Measurements from ENCODE around the gene CADM1. TPM values are rescaled to one million over a fixed set of nuclear protein-coding genes. Genes with fewer than 3 reads are reported as not detected.

The CADM1 gene
- total RNA-seq, 1 donor from 2014 or later: not detected

- intact Hi-C loops (cut with micrococcal nuclease): no loop called here
- no peaks in the 10 kb centered on the region for H3K4me1 Mint-ChIP-seq (ENCODE audit: low read depth)
- peaks cover 5% of the 10 kb centered on the region for H3K27me3 Mint-ChIP-seq (ENCODE audit: insufficient read depth)
- DNase-seq (ENCODE audit: low spot score): no peak
- no peaks in the 10 kb centered on the region for H3K9me3 Mint-ChIP-seq
- no peak overlapping the region for H3K4me3 Mint-ChIP-seq
- H3K27ac Mint-ChIP-seq: no peak overlapping the region
- H3K36me3 Mint-ChIP-seq (ENCODE audit: low read depth): no peaks in the 10 kb centered on the region
These were observed 206.9 kb downstream of the CADM1 start for GRCh38 chr11:115297330-115297729.

GRCh38 chr11:115291325-115291724 is 212.9 kb downstream of the CADM1 start:
- intact Hi-C loops (cut with micrococcal nuclease): no loop called here
- H3K36me3 Mint-ChIP-seq (ENCODE audit: low read depth): no peaks in the 10 kb centered on the region
- H3K27me3 Mint-ChIP-seq (ENCODE audit: insufficient read depth): peaks cover 4% of the 10 kb centered on the region

GRCh38 chr11:115290893-115291292 is 213.3 kb downstream of the CADM1 start:
- no peaks in the 10 kb centered on the region for H3K9me3 Mint-ChIP-seq
- intact Hi-C loops (cut with micrococcal nuclease): no loop called here
- no peaks in the 10 kb centered on the region for H3K36me3 Mint-ChIP-seq (ENCODE audit: low read depth)
- peaks cover 4% of the 10 kb centered on the region for H3K27me3 Mint-ChIP-seq (ENCODE audit: insufficient read depth)
- no peak for DNase-seq (ENCODE audit: low spot score)
- no peak overlapping the region for H3K4me3 Mint-ChIP-seq
- no peak overlapping the region for H3K27ac Mint-ChIP-seq
- H3K4me1 Mint-ChIP-seq (ENCODE audit: low read depth): no peaks in the 10 kb centered on the region

More at GRCh38 chr11:115291325-115291724, 212.9 kb downstream of the CADM1 start:
- Mint-ChIP-seq H3K4me1 (ENCODE audit: low read depth) (no peaks in the 10 kb centered on the region), H3K4me3 (no peak overlapping the region), H3K27ac (no peak overlapping the region), H3K9me3 (no peaks in the 10 kb centered on the region)
- DNase-seq (ENCODE audit: low spot score): no peak

- Mint-ChIP-seq H3K27ac (no peak overlapping the region), H3K36me3 (ENCODE audit: low read depth) (no peaks in the 10 kb centered on the region), H3K27me3 (ENCODE audit: insufficient read depth) (peaks cover 4% of the 10 kb centered on the region), H3K9me3 (no peaks in the 10 kb centered on the region), H3K4me1 (ENCODE audit: low read depth) (no peaks in the 10 kb centered on the region), H3K4me3 (no peak overlapping the region)
- intact Hi-C loops (cut with micrococcal nuclease): no loop called here
- no peak for DNase-seq (ENCODE audit: low spot score)
These were observed 213.7 kb downstream of the CADM1 start for GRCh38 chr11:115290479-115290878.

- no peaks in the 10 kb centered on the region for H3K4me1 Mint-ChIP-seq (ENCODE audit: low read depth)
- DNase-seq (ENCODE audit: low spot score): no peak
- intact Hi-C loops (cut with micrococcal nuclease): no loop called here
- H3K9me3 Mint-ChIP-seq: no peaks in the 10 kb centered on the region
- H3K36me3 Mint-ChIP-seq (ENCODE audit: low read depth): no peaks in the 10 kb centered on the region
- no peak overlapping the region for H3K4me3 Mint-ChIP-seq
- H3K27ac Mint-ChIP-seq: no peak overlapping the region
- peaks cover 11% of the 10 kb centered on the region for H3K27me3 Mint-ChIP-seq (ENCODE audit: insufficient read depth)
These were observed 216.9 kb downstream of the CADM1 start for GRCh38 chr11:115287266-115287665.

- no peaks in the 10 kb centered on the region for H3K4me1 Mint-ChIP-seq (ENCODE audit: low read depth)
- H3K9me3 Mint-ChIP-seq: no peaks in the 10 kb centered on the region
- H3K27ac Mint-ChIP-seq: no peak overlapping the region
- no peak for DNase-seq (ENCODE audit: low spot score)
- H3K4me3 Mint-ChIP-seq: no peak overlapping the region
- intact Hi-C loops (cut with micrococcal nuclease): no loop called here
- no peaks in the 10 kb centered on the region for H3K36me3 Mint-ChIP-seq (ENCODE audit: low read depth)
- H3K27me3 Mint-ChIP-seq (ENCODE audit: insufficient read depth): peaks cover 11% of the 10 kb centered on the region
These were observed 217.6 kb downstream of the CADM1 start for GRCh38 chr11:115286614-115287013.

GRCh38 chr11:115284773-115285172 is 219.4 kb downstream of the CADM1 start:
- Mint-ChIP-seq H3K4me1 (ENCODE audit: low read depth) (no peaks in the 10 kb centered on the region), H3K27me3 (ENCODE audit: insufficient read depth) (peaks cover 10% of the 10 kb centered on the region), H3K27ac (no peak overlapping the region), H3K36me3 (ENCODE audit: low read depth) (no peaks in the 10 kb centered on the region), H3K4me3 (no peak overlapping the region), H3K9me3 (no peaks in the 10 kb centered on the region)
- no peak for DNase-seq (ENCODE audit: low spot score)
- intact Hi-C loops (cut with micrococcal nuclease): no loop called here

GRCh38 chr11:115282923-115283322 is 221.3 kb downstream of the CADM1 start:
- Mint-ChIP-seq H3K27ac (no peak overlapping the region), H3K4me3 (no peak overlapping the region), H3K9me3 (no peaks in the 10 kb centered on the region), H3K36me3 (ENCODE audit: low read depth) (no peaks in the 10 kb centered on the region), H3K4me1 (ENCODE audit: low read depth) (no peaks in the 10 kb centered on the region), H3K27me3 (ENCODE audit: insufficient read depth) (peaks cover 14% of the 10 kb centered on the region)
- intact Hi-C loops (cut with micrococcal nuclease): no loop called here
- DNase-seq (ENCODE audit: low spot score): no peak

- intact Hi-C loops (cut with micrococcal nuclease): no loop called here
- Mint-ChIP-seq H3K4me3 (no peak overlapping the region), H3K27me3 (ENCODE audit: insufficient read depth) (peaks cover 19% of the 10 kb centered on the region), H3K4me1 (ENCODE audit: low read depth) (no peaks in the 10 kb centered on the region), H3K36me3 (ENCODE audit: low read depth) (no peaks in the 10 kb centered on the region), H3K9me3 (no peaks in the 10 kb centered on the region), H3K27ac (no peak overlapping the region)
- no peak for DNase-seq (ENCODE audit: low spot score)
These were observed 223.4 kb downstream of the CADM1 start for GRCh38 chr11:115280775-115281174.

GRCh38 chr11:115279813-115280761 is 224.1 kb downstream of the CADM1 start:
- no peak overlapping the region for H3K27ac Mint-ChIP-seq
- H3K36me3 Mint-ChIP-seq (ENCODE audit: low read depth): no peaks in the 10 kb centered on the region
- peaks cover 15% of the 10 kb centered on the region for H3K27me3 Mint-ChIP-seq (ENCODE audit: insufficient read depth)
- no peaks in the 10 kb centered on the region for H3K4me1 Mint-ChIP-seq (ENCODE audit: low read depth)
- no peak for DNase-seq (ENCODE audit: low spot score)
- H3K4me3 Mint-ChIP-seq: no peak overlapping the region
- intact Hi-C loops (cut with micrococcal nuclease): no loop called here
- no peaks in the 10 kb centered on the region for H3K9me3 Mint-ChIP-seq

- H3K4me1 Mint-ChIP-seq (ENCODE audit: low read depth): no peaks in the 10 kb centered on the region
- H3K36me3 Mint-ChIP-seq (ENCODE audit: low read depth): no peaks in the 10 kb centered on the region
- no peak for DNase-seq (ENCODE audit: low spot score)
- peaks cover 12% of the 10 kb centered on the region for H3K27me3 Mint-ChIP-seq (ENCODE audit: insufficient read depth)
- intact Hi-C loops (cut with micrococcal nuclease): no loop called here
- H3K27ac Mint-ChIP-seq: no peak overlapping the region
- no peak overlapping the region for H3K4me3 Mint-ChIP-seq
- H3K9me3 Mint-ChIP-seq: no peaks in the 10 kb centered on the region
These were observed 227.4 kb downstream of the CADM1 start for GRCh38 chr11:115276799-115277198.

- Mint-ChIP-seq H3K36me3 (ENCODE audit: low read depth) (no peaks in the 10 kb centered on the region), H3K9me3 (no peaks in the 10 kb centered on the region)
These were observed 228.0 kb downstream of the CADM1 start for GRCh38 chr11:115276191-115276590.

GRCh38 chr11:115275045-115275444 is 229.2 kb downstream of the CADM1 start:
- Mint-ChIP-seq H3K36me3 (ENCODE audit: low read depth) (no peaks in the 10 kb centered on the region), H3K4me3 (no peak overlapping the region), H3K27ac (no peak overlapping the region), H3K27me3 (ENCODE audit: insufficient read depth) (peaks cover 9% of the 10 kb centered on the region), H3K9me3 (no peaks in the 10 kb centered on the region), H3K4me1 (ENCODE audit: low read depth) (no peaks in the 10 kb centered on the region)
- no peak for DNase-seq (ENCODE audit: low spot score)
- intact Hi-C loops (cut with micrococcal nuclease): no loop called here

More at GRCh38 chr11:115276191-115276590, 228.0 kb downstream of the CADM1 start:
- intact Hi-C loops (cut with micrococcal nuclease): no loop called here
- Mint-ChIP-seq H3K27me3 (ENCODE audit: insufficient read depth) (peaks cover 12% of the 10 kb centered on the region), H3K27ac (no peak overlapping the region), H3K4me3 (no peak overlapping the region), H3K4me1 (ENCODE audit: low read depth) (no peaks in the 10 kb centered on the region)
- no peak for DNase-seq (ENCODE audit: low spot score)
